Keratinocyte (primary cell): ENCODE measurements around the gene INKA2. TPM values are rescaled to one million over a fixed set of nuclear protein-coding genes. Genes with fewer than 3 reads are reported as not detected.
"Not testable (repeated sequence)": the region's sequence is repeated elsewhere in the genome, so short reads cannot be mapped to it uniquely, and the experiment has no call there.

Experiments used
- DNase-seq: peaks from one replicate; pipeline ENCODE4 v3.0.0-alpha.2; 2011; ENCODE audit warnings: low read depth, missing footprints, low spot score
- FAIRE-seq: peaks from 2 replicates; lab custom pipeline; 2011; peaks lifted over from hg19 to GRCh38; lab: Jason Lieb, UNC
- H2AFZ ChIP-seq: 2 replicates; pipeline ENCODE4 v1.6.0; 2012; ENCODE audit warnings: low read length, control low read depth, inconsistent platforms; ENCODE audit not compliant: control insufficient read depth
- H3K27ac ChIP-seq: 2 replicates; pipeline ENCODE4 v1.5.1; 2011; ENCODE audit warnings: low read length; ENCODE audit not compliant: control insufficient read depth, insufficient read depth
- H3K27me3 ChIP-seq: 3 replicates; pipeline ENCODE4 v1.6.0; 2011; ENCODE audit warnings: low read length; ENCODE audit not compliant: control insufficient read depth, insufficient read depth; ENCODE audit errors: extremely low read depth
- H3K36me3 ChIP-seq, 2 experiments: 2 replicates in 1 of 2; 3 replicates in 1 of 2; pipeline ENCODE4 v1.5.1; 2011; ENCODE audit warnings: low read length in 2 of 2, mild to moderate bottlenecking in 1 of 2; ENCODE audit not compliant: control insufficient read depth in 2 of 2, insufficient read depth in 2 of 2; ENCODE audit errors: extremely low read depth in 1 of 2
- H3K4me1 ChIP-seq: 3 replicates; pipeline ENCODE4 v1.5.1; 2011; ENCODE audit warnings: low read length; ENCODE audit not compliant: control insufficient read depth, insufficient read depth; ENCODE audit errors: extremely low read depth
- H3K4me2 ChIP-seq: 3 replicates; pipeline ENCODE4 v1.6.0; 2011; ENCODE audit warnings: low read depth, low read length; ENCODE audit not compliant: control insufficient read depth, insufficient read depth; ENCODE audit errors: extremely low read depth
- H3K4me3 ChIP-seq, 3 experiments: fragments of 200-600 bp in 1 of 3; sonication (generic) in 1 of 3; 2 replicates in 2 of 3; 3 replicates in 1 of 3; pipeline ENCODE4 v1.5.1; 2011 to 2016; ENCODE audit warnings: low read length in 3 of 3, mild to moderate bottlenecking in 3 of 3, control low read depth in 2 of 3, inconsistent platforms in 1 of 3, low read depth in 1 of 3, mixed read lengths in 1 of 3, mixed run types in 1 of 3, moderate library complexity in 1 of 3; ENCODE audit not compliant: control insufficient read depth in 2 of 3, insufficient read depth in 2 of 3; ENCODE audit errors: extremely low read depth in 1 of 3
- H3K79me2 ChIP-seq: 2 replicates; pipeline ENCODE4 v1.6.0; 2012; ENCODE audit warnings: low read length; ENCODE audit not compliant: control insufficient read depth, insufficient read depth
- H3K9ac ChIP-seq: 3 replicates; pipeline ENCODE4 v1.6.0; 2011; ENCODE audit warnings: low read length; ENCODE audit not compliant: control insufficient read depth, insufficient read depth; ENCODE audit errors: extremely low read depth
- H3K9me1 ChIP-seq: 3 replicates; pipeline ENCODE4 v1.6.0; 2011; ENCODE audit warnings: low read length; ENCODE audit not compliant: control insufficient read depth, insufficient read depth; ENCODE audit errors: extremely low read depth
- H3K9me3 ChIP-seq: 2 replicates; pipeline ENCODE4 v1.5.1; 2012; ENCODE audit warnings: low read depth, low read length; ENCODE audit not compliant: control insufficient read depth
- H4K20me1 ChIP-seq: 3 replicates; pipeline ENCODE4 v1.6.0; 2011; ENCODE audit warnings: low read length; ENCODE audit not compliant: control insufficient read depth, insufficient read depth; ENCODE audit errors: extremely low read depth
- EZH2 ChIP-seq: IDR thresholded peaks from one replicate; pipeline ENCODE4 v1.6.1; 2012; ENCODE audit warnings: inconsistent platforms, mild to moderate bottlenecking, low read length, moderate library complexity
- dilution Hi-C: fragments of 300-500 bp; cut with MboI; formaldehyde crosslinking; loops from one replicate; pipeline ENCODE4 v1.7.0; 2020; ENCODE audit warnings: low sequenced_read_pairs; ENCODE audit not compliant: extremely low pct_ligation_motif_present
- polyA plus RNA-seq, 5 experiments: library from polyadenylated mRNA; depleted of rRNA in 3 of 5; stranded (reverse) in 3 of 5; stranded (forward) in 1 of 5; unstranded in 1 of 5; fragments of >200 nt; gene quantifications; 1 replicate in 1 of 5; 2 replicates in 3 of 5; 3 replicates in 1 of 5; pipeline versions ENCODE4 v1.2.1 to v1.2.3, GENCODE V29; 2011 to 2012; ENCODE audit warnings: missing spikeins in 2 of 5, low read depth in 1 of 5, low replicate concordance in 1 of 5
- TF ChIP-seq, protein P1 (sequence below), 3 experiments: IDR thresholded peaks in 1 of 3; conservative IDR thresholded peaks in 1 of 3; optimal IDR thresholded peaks in 1 of 3; 2 replicates in 2 of 3; 3 replicates in 1 of 3; pipeline versions ENCODE3 to v1.5.1; 2011; ENCODE audit warnings: low read length in 3 of 3, mild to moderate bottlenecking in 3 of 3, moderate library complexity in 2 of 3, control low read depth in 1 of 3, inconsistent platforms in 1 of 3; ENCODE audit not compliant: insufficient read depth in 2 of 3; ENCODE audit errors: extremely low read depth in 1 of 3

Gene INKA2
- polyA plus RNA-seq, 1 donor (not counting 4 experiments of a cell fraction or from before 2014, with no cell fraction given), result 2.7 TPM

DNA sequence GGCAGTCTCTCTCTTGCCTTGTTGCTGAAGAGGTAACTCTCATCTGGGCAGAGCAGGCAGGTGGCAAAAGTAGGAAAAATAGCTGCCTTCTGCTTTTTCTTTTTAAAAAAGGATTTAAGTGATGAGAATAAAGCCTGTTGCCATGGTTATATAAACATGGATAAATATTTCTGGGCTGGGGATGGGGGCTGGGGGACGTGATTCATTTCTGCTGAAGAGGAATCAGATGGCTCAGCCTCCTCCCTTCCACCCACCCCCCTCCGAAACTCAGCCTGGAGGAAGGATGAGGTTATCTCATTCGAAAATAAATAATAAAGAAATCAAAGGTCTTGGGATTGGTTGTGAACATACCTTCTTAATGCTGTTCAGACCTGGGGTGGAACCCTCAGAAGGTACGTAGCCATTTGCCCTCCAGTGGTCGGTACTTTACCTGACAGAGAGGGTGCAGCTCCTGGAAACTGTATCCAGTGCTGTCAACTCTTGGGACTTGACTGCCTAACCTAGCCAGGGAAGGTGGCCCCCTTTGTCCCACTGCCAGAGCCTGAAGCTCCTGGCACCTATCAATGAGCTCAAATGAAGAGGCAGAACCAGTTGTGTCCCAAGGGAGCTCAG, 3.8 kb upstream of the INKA2 start:
- TF ChIP-seq, protein P1, sequence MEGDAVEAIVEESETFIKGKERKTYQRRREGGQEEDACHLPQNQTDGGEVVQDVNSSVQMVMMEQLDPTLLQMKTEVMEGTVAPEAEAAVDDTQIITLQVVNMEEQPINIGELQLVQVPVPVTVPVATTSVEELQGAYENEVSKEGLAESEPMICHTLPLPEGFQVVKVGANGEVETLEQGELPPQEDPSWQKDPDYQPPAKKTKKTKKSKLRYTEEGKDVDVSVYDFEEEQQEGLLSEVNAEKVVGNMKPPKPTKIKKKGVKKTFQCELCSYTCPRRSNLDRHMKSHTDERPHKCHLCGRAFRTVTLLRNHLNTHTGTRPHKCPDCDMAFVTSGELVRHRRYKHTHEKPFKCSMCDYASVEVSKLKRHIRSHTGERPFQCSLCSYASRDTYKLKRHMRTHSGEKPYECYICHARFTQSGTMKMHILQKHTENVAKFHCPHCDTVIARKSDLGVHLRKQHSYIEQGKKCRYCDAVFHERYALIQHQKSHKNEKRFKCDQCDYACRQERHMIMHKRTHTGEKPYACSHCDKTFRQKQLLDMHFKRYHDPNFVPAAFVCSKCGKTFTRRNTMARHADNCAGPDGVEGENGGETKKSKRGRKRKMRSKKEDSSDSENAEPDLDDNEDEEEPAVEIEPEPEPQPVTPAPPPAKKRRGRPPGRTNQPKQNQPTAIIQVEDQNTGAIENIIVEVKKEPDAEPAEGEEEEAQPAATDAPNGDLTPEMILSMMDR (optimal IDR thresholded peaks at IDR 0.05 in 1 of 3, IDR thresholded peaks at IDR 0.05 in 1 of 3, conservative IDR thresholded peaks at IDR 0.05 in 1 of 3; ENCODE audit: extremely low read depth in 1 of 3, insufficient read depth in 2 of 3, low read length in 3 of 3), result no peak
- TF ChIP-seq EZH2, result no peak
- H3K27me3 ChIP-seq, result peaks cover 8% of the 10 kb centered on the region
- DNase-seq (no peak), FAIRE-seq (no peak)
- no peak overlapping the region for H3K9ac ChIP-seq
- H3K4me3 ChIP-seq, result no peak overlapping the region
- H3K4me1 ChIP-seq, result peaks cover 10% of the 10 kb centered on the region
- no peaks in the 10 kb centered on the region for H3K36me3 ChIP-seq
- H3K9me3 ChIP-seq, result no peaks in the 10 kb centered on the region
- no peaks in the 10 kb centered on the region for H3K9me1 ChIP-seq
- H3K4me2 ChIP-seq, result no peak overlapping the region
- H3K79me2 ChIP-seq, result no peaks in the 10 kb centered on the region
- dilution Hi-C loops, result no loop called here
- no peaks in the 10 kb centered on the region for H4K20me1 ChIP-seq
- no peak overlapping the region for H2AFZ ChIP-seq
- no peak overlapping the region for H3K27ac ChIP-seq

DNA sequence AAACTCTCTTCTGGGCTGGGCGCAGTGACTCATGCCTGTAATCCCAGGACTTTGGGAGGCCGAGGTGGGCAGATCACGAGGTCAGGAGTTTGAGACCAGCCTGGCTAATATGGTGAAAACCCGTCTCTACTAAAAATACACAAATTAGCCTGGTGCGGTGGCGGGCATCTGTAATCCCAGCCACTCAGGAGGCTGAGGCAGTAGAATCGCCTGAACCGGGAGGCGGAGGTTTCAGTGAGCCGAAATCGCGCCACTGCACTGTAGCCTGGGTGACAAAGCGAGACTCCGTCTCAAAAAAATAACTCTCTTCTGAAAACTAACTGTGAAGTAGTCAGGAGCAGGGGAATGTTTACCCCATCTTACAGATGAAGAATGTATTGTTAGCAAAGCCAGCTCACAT, 3.1 kb upstream of the INKA2 start:
- not testable (repeated sequence) for H3K9ac ChIP-seq, H3K79me2 ChIP-seq

More for the DNA sequence above, 3.1 kb upstream of the INKA2 start:
- DNase-seq, H3K27ac ChIP-seq, H3K27me3 ChIP-seq, H2AFZ ChIP-seq, FAIRE-seq, H3K9me1 ChIP-seq, H3K9me3 ChIP-seq, H3K4me2 ChIP-seq, H4K20me1 ChIP-seq, H3K4me3 ChIP-seq, dilution Hi-C loops, H3K36me3 ChIP-seq: not testable (repeated sequence)
- peaks cover 15% of the 10 kb centered on the region for H3K4me1 ChIP-seq
